DMS153 treated with DMSO at 0.1 percent for 48 hours (cell line): ENCODE results near the gene KNCN.

ENCODE experiments used
- DNase-seq: peaks from one replicate; lab custom pipeline; 2025; ENCODE audit not compliant: unreplicated experiment; lab: John Stamatoyannopoulos, UW

Gene KNCN

GRCh38 chr1:46551597-46552095 lies at the start of gene KNCN:
Gene KNCN (minus strand): TSS chr1:46551647. CDS start chr1:46551215, 432 bp downstream.
- no peak for DNase-seq

- no peak for DNase-seq
Measured at GRCh38 chr1:46599059-46599970, 47.9 kb upstream of the KNCN start.

- no peak for DNase-seq
Measured at GRCh38 chr1:46596846-46597245, 45.4 kb upstream of the KNCN start.

- no peak for DNase-seq
Measured at GRCh38 chr1:46596036-46596435, 44.6 kb upstream of the KNCN start.

- no peak for DNase-seq
Measured at GRCh38 chr1:46595127-46595526, 43.7 kb upstream of the KNCN start.

- DNase-seq = no peak
Measured at GRCh38 chr1:46594063-46594462, 42.6 kb upstream of the KNCN start.

GRCh38 chr1:46592823-46593222 lies 41.4 kb upstream of the KNCN start:
- DNase-seq = no peak

- no peak for DNase-seq
Measured at GRCh38 chr1:46589529-46589928, 38.1 kb upstream of the KNCN start.

GRCh38 chr1:46587069-46587468 lies 35.6 kb upstream of the KNCN start:
- DNase-seq = no peak

GRCh38 chr1:46585312-46585938 lies 34.0 kb upstream of the KNCN start:
- DNase-seq = no peak

GRCh38 chr1:46583494-46583893 lies 32.0 kb upstream of the KNCN start:
- DNase-seq = no peak

- no peak for DNase-seq
Measured at GRCh38 chr1:46582972-46583371, 31.5 kb upstream of the KNCN start.

- no peak for DNase-seq
Measured at GRCh38 chr1:46581681-46582455, 30.4 kb upstream of the KNCN start.

- no peak for DNase-seq
Measured at GRCh38 chr1:46580140-46580903, 28.9 kb upstream of the KNCN start.

GRCh38 chr1:46577671-46578070 lies 26.2 kb upstream of the KNCN start:
- no peak for DNase-seq

- no peak for DNase-seq
Measured at GRCh38 chr1:46576596-46576995, 25.1 kb upstream of the KNCN start.

GRCh38 chr1:46575778-46576177 lies 24.3 kb upstream of the KNCN start:
- no peak for DNase-seq

- peak; percentile 35 for DNase-seq
Measured at GRCh38 chr1:46575300-46575699, 23.9 kb upstream of the KNCN start.

GRCh38 chr1:46571691-46572225 lies 20.3 kb upstream of the KNCN start:
- no peak for DNase-seq
